ENCODE data around the gene MPND. TPM values are rescaled to one million over a fixed set of nuclear protein-coding genes. Genes with fewer than 3 reads are reported as not detected.

MPND gene
- total RNA-seq, 2 donors from 2014 or later, result 12.5 to 18.2 TPM

DNA sequence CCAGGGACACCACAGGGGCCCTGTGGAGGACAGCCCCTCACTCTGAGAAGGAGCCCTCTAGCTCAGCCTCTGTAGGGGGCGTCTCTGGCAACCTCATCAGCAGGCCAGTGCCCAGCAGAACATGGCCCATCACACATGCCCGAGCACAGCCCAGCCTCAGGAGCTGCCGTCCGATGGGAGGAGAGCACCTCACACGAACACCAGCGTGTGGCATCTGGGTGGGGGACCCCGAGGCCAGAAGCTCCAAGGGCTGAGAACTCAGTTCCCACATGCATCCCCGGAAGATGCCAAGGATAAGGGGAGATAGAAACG, 45.7 kb downstream of the MPND start:
- Histone ChIP-seq H3K9me3 (no peaks in the 10 kb centered on the region), H3K27ac (peak overlapping the region; percentile 85 to 86), H3K4me3 (no peak overlapping the region), H3K27me3 (replicated peaks; ENCODE audit: insufficient read depth) (no peaks in the 10 kb centered on the region), H3K4me1 (replicated peaks) (peaks cover 52% of the 10 kb centered on the region), H3K36me3 (no peaks in the 10 kb centered on the region)
- no peak for DNase-seq (ENCODE audit: low spot score)
- intact Hi-C loops (cut with DNase I), result no loop called here
- WGBS, result 30% methylated on average over 9 of the region's 9 CpGs
- no peak for TF ChIP-seq POLR2A (IDR thresholded peaks at IDR 0.05)

DNA sequence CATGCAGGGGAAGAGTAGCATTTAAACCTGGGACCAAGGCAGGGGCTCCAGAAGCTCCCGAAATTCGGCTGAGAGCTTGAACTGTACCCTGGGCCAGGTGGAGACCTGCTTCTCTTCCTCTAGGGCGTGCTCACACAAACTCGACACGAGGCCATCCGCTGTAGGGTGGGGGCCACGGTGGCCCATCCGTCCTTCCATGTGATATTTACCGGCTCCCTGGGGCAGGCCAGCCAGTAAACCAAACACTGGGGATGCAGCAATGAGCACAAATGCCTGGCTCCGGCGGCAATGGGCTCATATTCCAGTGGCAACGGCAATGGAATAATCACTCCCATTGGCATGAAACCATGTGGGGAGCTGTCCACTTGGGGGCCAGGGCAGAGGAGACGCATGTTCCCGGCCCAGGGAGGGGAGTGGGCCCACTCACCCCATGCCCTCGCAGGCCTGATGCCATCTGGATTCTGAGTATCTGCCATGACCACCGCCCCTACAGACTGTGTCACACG, 46.2 kb downstream of the MPND start:
- Histone ChIP-seq H3K9me3 (no peaks in the 10 kb centered on the region), H3K36me3 (no peaks in the 10 kb centered on the region), H3K4me3 (no peak overlapping the region), H3K27ac (peak overlapping the region; percentile 85 to 86), H3K4me1 (replicated peaks) (peaks cover 57% of the 10 kb centered on the region), H3K27me3 (replicated peaks; ENCODE audit: insufficient read depth) (no peaks in the 10 kb centered on the region)
- TF ChIP-seq, protein P1, sequence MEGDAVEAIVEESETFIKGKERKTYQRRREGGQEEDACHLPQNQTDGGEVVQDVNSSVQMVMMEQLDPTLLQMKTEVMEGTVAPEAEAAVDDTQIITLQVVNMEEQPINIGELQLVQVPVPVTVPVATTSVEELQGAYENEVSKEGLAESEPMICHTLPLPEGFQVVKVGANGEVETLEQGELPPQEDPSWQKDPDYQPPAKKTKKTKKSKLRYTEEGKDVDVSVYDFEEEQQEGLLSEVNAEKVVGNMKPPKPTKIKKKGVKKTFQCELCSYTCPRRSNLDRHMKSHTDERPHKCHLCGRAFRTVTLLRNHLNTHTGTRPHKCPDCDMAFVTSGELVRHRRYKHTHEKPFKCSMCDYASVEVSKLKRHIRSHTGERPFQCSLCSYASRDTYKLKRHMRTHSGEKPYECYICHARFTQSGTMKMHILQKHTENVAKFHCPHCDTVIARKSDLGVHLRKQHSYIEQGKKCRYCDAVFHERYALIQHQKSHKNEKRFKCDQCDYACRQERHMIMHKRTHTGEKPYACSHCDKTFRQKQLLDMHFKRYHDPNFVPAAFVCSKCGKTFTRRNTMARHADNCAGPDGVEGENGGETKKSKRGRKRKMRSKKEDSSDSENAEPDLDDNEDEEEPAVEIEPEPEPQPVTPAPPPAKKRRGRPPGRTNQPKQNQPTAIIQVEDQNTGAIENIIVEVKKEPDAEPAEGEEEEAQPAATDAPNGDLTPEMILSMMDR (IDR thresholded peaks at IDR 0.05), result no peak
- TF ChIP-seq POLR2A (IDR thresholded peaks at IDR 0.05) (no peak), POLR2AphosphoS5 (IDR thresholded peaks at IDR 0.05) (no peak)
- intact Hi-C loops (cut with DNase I), result no loop called here
- 16% methylated on average over 12 of the region's 17 CpGs for WGBS
- DNase-seq (ENCODE audit: low spot score), result no peak

DNA sequence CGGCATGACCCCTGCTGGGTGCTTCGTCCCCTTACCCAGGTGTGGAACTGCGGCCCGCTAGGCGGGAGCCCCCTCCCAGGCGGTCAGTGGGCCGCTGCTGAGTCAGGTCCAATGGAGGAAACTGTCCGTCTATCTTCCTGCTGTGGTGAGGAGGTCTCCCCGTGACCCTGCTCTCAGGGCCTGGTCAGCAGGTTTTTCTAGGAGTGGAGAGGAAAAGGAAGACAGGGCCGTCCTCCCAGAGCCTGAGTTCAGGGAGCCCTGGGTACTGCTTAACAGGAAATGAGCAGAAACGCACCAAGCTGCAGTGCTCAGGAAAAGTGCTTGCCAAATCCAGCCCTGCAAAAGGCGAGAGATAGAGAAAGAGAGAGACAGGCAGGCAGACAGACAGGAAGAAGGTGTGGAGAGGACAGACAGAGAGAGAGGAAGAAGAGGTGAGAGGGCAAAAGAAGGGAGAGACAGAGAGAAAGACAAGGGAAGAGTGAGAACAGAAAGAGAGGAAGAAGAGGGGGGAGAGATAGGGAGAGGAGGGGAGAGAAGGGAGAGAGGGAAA, 46.7 kb downstream of the MPND start:
- TF ChIP-seq, protein P1 (IDR thresholded peaks at IDR 0.05), result no peak
- TF ChIP-seq POLR2AphosphoS5 (IDR thresholded peaks at IDR 0.05) (no peak), POLR2A (IDR thresholded peaks at IDR 0.05) (peak; percentile 14)
- no peaks in the 10 kb centered on the region for H3K27me3 ChIP-seq (replicated peaks; ENCODE audit: insufficient read depth)
- no peaks in the 10 kb centered on the region for H3K36me3 ChIP-seq
- H3K27ac ChIP-seq, result peak overlapping the region; percentile 85 to 86
- H3K4me1 ChIP-seq (replicated peaks), result peaks cover 57% of the 10 kb centered on the region
- no peaks in the 10 kb centered on the region for H3K9me3 ChIP-seq
- intact Hi-C loops (cut with DNase I), result no loop called here
- no peak for DNase-seq (ENCODE audit: low spot score)
- H3K4me3 ChIP-seq, result no peak overlapping the region
- WGBS, result 7% methylated on average over 5 of the region's 12 CpGs

DNA sequence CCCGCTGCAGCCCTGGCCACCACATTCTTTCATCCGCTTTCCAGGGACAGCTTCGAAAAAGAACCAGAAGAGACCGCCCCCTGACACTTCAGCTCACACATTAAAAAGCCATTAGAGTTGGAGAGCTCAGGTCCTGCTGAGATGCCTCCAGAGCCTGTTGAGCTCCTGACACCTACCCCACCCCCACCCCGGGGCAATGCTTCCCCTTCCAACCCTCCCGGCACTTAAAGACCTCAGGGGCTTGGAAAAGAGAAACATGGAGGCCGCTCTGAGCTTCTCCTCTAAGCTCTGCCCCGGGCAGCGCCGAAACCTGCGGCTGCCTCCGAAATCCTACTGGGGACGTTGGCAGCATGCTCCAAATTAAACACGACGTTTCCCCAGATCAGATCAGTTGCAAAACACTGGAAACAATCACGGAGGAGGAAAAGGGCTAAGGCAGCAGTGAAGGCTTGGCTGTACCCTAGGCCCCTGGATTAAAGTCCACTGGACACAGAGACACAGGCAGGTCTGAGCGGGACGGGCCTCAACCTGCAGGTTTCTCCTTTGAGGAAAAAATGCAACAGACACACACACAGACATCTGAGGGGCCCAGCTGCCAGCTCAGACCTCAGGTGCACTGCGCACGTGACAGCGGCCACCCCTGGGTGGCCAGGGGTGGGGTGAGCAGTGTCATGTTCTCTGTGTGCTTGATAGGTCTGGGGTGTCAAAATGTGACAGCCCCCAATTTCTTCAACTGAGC, 47.4 kb downstream of the MPND start:
- H3K27ac ChIP-seq, result peak overlapping the region; percentile 85 to 86
- TF ChIP-seq POLR2AphosphoS5 (IDR thresholded peaks at IDR 0.05), result peak; percentile 33
- no peak for TF ChIP-seq POLR2A (IDR thresholded peaks at IDR 0.05)
- no peak overlapping the region for H3K4me3 ChIP-seq
- no peaks in the 10 kb centered on the region for H3K36me3 ChIP-seq
- DNase-seq (ENCODE audit: low spot score), result peak; percentile 44
- WGBS, result 17% methylated on average over 21 of the region's 21 CpGs
- no peaks in the 10 kb centered on the region for H3K27me3 ChIP-seq (replicated peaks; ENCODE audit: insufficient read depth)
- intact Hi-C loops (cut with DNase I), result no loop called here
- H3K9me3 ChIP-seq, result no peaks in the 10 kb centered on the region
- peaks cover 57% of the 10 kb centered on the region for H3K4me1 ChIP-seq (replicated peaks)

DNA sequence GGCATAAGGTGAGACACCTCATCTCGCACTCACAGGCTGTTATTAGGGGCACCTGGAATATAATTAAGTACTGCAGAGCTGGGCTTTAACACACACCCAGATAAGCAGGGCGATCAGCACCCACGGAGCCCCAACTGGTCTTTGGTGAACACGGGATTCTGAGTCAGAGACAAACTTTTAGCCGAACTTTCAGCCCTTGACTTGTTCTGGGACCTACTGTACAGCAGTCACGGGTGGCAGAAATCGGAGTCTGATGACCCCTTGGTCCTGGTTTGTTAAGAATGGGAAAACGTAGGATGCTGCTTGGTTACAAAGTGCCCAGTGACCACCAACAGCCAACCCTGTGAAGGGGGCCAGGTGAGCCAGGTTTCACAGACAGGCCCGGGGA, 47.9 kb downstream of the MPND start:
- no peak for DNase-seq (ENCODE audit: low spot score)
- 33% methylated on average over 9 of the region's 9 CpGs for WGBS
- H3K9me3 ChIP-seq, result no peaks in the 10 kb centered on the region
- peak overlapping the region; percentile 85 to 86 for H3K27ac ChIP-seq
- H3K4me3 ChIP-seq, result no peak overlapping the region
- no peaks in the 10 kb centered on the region for H3K36me3 ChIP-seq
- H3K27me3 ChIP-seq (replicated peaks; ENCODE audit: insufficient read depth), result no peaks in the 10 kb centered on the region
- intact Hi-C loops (cut with DNase I), result no loop called here
- TF ChIP-seq POLR2AphosphoS5 (IDR thresholded peaks at IDR 0.05) (no peak), POLR2A (IDR thresholded peaks at IDR 0.05) (no peak)
- TF ChIP-seq, protein P1 (IDR thresholded peaks at IDR 0.05), result no peak
- H3K4me1 ChIP-seq (replicated peaks), result peaks cover 57% of the 10 kb centered on the region
